ENCODE data around the gene PPFIA2.

GRCh38 chr12:81208187-81208911 is 550.8 kb downstream of the PPFIA2 start:
- no peak for TF ChIP-seq POLR2A (IDR thresholded peaks at IDR 0.05)
- TF ChIP-seq, protein P1, sequence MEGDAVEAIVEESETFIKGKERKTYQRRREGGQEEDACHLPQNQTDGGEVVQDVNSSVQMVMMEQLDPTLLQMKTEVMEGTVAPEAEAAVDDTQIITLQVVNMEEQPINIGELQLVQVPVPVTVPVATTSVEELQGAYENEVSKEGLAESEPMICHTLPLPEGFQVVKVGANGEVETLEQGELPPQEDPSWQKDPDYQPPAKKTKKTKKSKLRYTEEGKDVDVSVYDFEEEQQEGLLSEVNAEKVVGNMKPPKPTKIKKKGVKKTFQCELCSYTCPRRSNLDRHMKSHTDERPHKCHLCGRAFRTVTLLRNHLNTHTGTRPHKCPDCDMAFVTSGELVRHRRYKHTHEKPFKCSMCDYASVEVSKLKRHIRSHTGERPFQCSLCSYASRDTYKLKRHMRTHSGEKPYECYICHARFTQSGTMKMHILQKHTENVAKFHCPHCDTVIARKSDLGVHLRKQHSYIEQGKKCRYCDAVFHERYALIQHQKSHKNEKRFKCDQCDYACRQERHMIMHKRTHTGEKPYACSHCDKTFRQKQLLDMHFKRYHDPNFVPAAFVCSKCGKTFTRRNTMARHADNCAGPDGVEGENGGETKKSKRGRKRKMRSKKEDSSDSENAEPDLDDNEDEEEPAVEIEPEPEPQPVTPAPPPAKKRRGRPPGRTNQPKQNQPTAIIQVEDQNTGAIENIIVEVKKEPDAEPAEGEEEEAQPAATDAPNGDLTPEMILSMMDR (IDR thresholded peaks at IDR 0.05): no peak
